Jurkat, Clone E6-1 (cell line): Measurements from ENCODE around the gene FXN.

Experiments used
- DNase-seq: peaks from one replicate; pipeline ENCODE4 v3.0.0-alpha.2; 2011; ENCODE audit warnings: low read depth, low spot score
- H3K4me3 ChIP-seq: 2 replicates; pipeline ENCODE4 v1.5.1; 2011; ENCODE audit warnings: mild to moderate bottlenecking, low read length, control low read depth, moderate library complexity

FXN gene

GRCh38 chr9:69058101-69058500, 22.5 kb downstream of the FXN start:
- no peak for DNase-seq
- no peak overlapping the region for H3K4me3 ChIP-seq

- no peak for DNase-seq
These were observed 25.2 kb downstream of the FXN start for GRCh38 chr9:69060766-69061165.

GRCh38 chr9:69062195-69062594, 26.6 kb downstream of the FXN start:
- DNase-seq = no peak

More at GRCh38 chr9:69060766-69061165, 25.2 kb downstream of the FXN start:
- no peak overlapping the region for H3K4me3 ChIP-seq

GRCh38 chr9:69063839-69064238, 28.3 kb downstream of the FXN start:
- H3K4me3 ChIP-seq = no peak overlapping the region
- no peak for DNase-seq

More at GRCh38 chr9:69062195-69062594, 26.6 kb downstream of the FXN start:
- H3K4me3 ChIP-seq = no peak overlapping the region

GRCh38 chr9:69065660-69066059, 30.1 kb downstream of the FXN start:
- DNase-seq = no peak

GRCh38 chr9:69066955-69067354, 31.4 kb downstream of the FXN start:
- DNase-seq = no peak
- H3K4me3 ChIP-seq = no peak overlapping the region

More at GRCh38 chr9:69065660-69066059, 30.1 kb downstream of the FXN start:
- H3K4me3 ChIP-seq = no peak overlapping the region

GRCh38 chr9:69070201-69070600, 34.6 kb downstream of the FXN start:
- H3K4me3 ChIP-seq = no peak overlapping the region
- no peak for DNase-seq

GRCh38 chr9:69071059-69071458, 35.5 kb downstream of the FXN start:
- DNase-seq = no peak
- H3K4me3 ChIP-seq = no peak overlapping the region

- DNase-seq = no peak
- H3K4me3 ChIP-seq = no peak overlapping the region
These were observed 37.6 kb downstream of the FXN start for GRCh38 chr9:69073103-69073502.

- no peak for DNase-seq
- H3K4me3 ChIP-seq = no peak overlapping the region
These were observed 39.2 kb downstream of the FXN start for GRCh38 chr9:69074801-69075200.

GRCh38 chr9:69076550-69076949, 41.0 kb downstream of the FXN start:
- no peak for DNase-seq
- H3K4me3 ChIP-seq = no peak overlapping the region

- DNase-seq = no peak
- H3K4me3 ChIP-seq = no peak overlapping the region
These were observed 42.5 kb downstream of the FXN start for GRCh38 chr9:69078069-69078468.

- no peak for DNase-seq
- H3K4me3 ChIP-seq = no peak overlapping the region
These were observed 43.0 kb downstream of the FXN start for GRCh38 chr9:69078581-69078980.

- H3K4me3 ChIP-seq = no peak overlapping the region
- DNase-seq = no peak
These were observed 43.6 kb downstream of the FXN start for GRCh38 chr9:69079186-69079585.

GRCh38 chr9:69081261-69081660, 45.7 kb downstream of the FXN start:
- no peak overlapping the region for H3K4me3 ChIP-seq
- no peak for DNase-seq

- H3K4me3 ChIP-seq = no peak overlapping the region
- DNase-seq = no peak
These were observed 47.8 kb downstream of the FXN start for GRCh38 chr9:69083321-69083720.

GRCh38 chr9:69085569-69086283, 50.2 kb downstream of the FXN start:
- no peak overlapping the region for H3K4me3 ChIP-seq
- no peak for DNase-seq

GRCh38 chr9:69086312-69086711, 50.8 kb downstream of the FXN start:
- DNase-seq = no peak
- no peak overlapping the region for H3K4me3 ChIP-seq

- DNase-seq = no peak
- H3K4me3 ChIP-seq = no peak overlapping the region
These were observed 51.2 kb downstream of the FXN start for GRCh38 chr9:69086769-69087168.

- H3K4me3 ChIP-seq = no peak overlapping the region
- no peak for DNase-seq
These were observed 53.5 kb downstream of the FXN start for GRCh38 chr9:69089082-69089481.

GRCh38 chr9:69089491-69089890, 53.9 kb downstream of the FXN start:
- no peak for DNase-seq
- no peak overlapping the region for H3K4me3 ChIP-seq
